GM12872 (cell line): ENCODE data around the gene VPS13D.

Source experiments
- TF ChIP-seq, protein P1 (sequence below): IDR thresholded peaks from 3 replicates; pipeline ENCODE4 v1.5.1; 2011; ENCODE audit warnings: low read depth, mild to moderate bottlenecking, low read length, moderate library complexity; ENCODE audit not compliant: insufficient read depth

Gene VPS13D

DNA sequence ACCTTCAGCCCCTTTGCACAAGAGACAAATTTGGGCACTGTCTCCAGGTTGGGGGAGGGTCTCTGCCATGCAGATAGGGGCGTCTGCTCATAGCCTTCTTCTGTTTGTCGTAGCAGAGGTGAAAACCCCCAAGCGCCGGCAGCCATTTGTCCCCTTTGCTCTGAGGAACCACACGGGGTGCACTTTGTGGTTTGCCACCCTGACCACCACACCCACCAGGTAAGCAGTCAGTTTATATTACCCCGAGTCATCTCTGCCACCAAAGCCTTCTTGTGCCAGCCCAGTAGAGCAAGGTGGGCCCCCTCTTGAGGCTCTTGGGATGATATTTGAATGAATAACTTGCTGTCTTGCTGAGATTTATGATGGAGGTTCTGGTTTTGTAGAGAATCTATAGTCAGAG lies 111.8 kb downstream of the VPS13D start:
- TF ChIP-seq, protein P1, sequence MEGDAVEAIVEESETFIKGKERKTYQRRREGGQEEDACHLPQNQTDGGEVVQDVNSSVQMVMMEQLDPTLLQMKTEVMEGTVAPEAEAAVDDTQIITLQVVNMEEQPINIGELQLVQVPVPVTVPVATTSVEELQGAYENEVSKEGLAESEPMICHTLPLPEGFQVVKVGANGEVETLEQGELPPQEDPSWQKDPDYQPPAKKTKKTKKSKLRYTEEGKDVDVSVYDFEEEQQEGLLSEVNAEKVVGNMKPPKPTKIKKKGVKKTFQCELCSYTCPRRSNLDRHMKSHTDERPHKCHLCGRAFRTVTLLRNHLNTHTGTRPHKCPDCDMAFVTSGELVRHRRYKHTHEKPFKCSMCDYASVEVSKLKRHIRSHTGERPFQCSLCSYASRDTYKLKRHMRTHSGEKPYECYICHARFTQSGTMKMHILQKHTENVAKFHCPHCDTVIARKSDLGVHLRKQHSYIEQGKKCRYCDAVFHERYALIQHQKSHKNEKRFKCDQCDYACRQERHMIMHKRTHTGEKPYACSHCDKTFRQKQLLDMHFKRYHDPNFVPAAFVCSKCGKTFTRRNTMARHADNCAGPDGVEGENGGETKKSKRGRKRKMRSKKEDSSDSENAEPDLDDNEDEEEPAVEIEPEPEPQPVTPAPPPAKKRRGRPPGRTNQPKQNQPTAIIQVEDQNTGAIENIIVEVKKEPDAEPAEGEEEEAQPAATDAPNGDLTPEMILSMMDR, result no peak

DNA sequence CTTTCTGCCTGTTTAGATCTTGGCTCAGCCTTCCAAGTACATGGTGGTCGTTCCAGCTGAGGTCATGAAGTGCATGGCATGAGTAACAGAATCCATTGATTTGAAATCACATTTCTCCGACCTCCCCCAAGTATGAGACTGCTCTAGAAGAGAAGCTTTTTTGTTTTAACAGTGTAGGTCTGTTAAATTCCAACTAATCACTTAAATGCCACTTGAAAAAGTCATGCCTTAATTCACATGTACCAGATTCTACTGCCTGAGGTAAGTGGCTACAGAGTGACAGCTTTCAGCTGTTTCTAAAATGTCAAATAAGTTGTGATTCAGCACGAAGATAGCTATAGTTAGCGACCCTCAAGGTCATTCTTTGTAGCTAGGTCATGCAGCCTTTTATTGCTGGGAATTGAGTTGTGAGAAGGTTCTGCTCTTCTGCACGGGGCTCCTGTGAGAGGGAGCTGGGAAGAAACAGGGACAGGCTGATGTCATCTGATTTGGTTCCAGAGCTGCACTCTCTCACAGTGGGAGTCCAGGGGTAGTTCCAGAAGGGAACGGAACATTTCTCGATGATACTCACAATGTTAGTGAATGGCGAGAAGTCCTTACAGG lies 112.7 kb downstream of the VPS13D start:
- TF ChIP-seq, protein P1, result no peak

DNA sequence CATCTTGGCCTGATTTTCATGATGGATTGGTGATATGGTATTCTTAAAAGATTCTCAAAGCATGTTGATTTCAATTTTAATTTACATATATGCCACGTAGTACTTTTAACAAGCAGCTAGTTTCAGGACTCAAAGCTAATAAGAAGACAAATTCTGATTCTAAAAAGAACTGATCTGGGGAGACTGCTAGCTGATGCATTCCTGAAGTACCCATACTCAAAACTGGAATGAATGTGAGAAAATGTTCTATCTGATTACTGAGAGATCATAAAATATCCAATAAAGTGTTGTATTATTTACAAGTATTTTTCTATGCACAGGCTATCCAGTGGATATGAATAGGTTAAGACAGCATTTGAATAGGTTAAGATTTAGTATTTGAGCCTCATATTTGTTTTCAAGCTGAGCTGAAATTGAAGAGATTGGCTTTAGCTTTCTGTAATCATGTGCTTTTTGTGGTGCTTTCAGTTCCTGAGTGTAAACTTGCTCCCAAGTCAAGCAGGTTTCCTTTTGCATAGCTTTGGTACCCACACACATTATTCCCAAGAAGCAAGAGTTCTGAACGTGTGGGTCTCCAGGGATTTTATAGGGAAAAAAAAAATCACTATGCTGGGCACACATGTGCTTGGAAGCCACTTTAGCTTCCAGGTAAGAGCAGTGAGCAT lies 114.1 kb downstream of the VPS13D start:
- TF ChIP-seq, protein P1, result no peak

DNA sequence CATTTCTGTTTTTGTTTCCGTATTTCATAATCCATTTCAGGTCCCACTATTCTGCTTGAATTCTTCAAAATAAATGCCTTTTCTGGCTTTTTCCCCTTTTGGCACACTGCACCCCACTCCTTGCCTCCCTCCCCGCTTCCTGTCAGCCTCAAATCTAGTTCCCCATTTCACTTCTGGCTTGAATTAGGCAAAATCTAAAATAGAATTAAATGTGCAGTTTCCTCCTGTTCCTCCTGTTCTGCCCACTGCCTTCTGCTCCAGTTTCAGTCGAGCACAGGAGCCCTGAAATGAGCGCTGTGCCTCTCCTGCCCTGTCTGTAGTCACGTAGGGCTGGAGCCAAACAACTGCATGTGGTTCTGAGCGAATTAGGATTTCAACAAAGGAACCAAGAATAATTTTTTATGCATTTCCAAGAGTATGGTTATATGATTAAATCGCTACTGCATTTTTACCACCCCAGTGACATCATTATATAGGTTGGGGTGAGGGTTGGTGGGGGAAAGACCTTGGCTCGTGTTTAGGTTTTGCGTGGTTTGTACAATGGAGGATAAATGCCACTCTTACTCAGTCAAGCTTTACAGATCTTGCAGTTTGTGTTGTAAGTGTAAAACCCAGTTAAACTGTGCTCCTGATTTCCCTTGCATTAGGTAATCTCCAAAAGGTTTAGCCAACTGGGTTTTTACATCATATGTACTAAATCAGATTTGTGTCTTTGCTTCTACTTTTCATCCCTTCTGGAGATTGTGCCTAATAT lies 114.9 kb downstream of the VPS13D start:
- TF ChIP-seq, protein P1, result no peak

DNA sequence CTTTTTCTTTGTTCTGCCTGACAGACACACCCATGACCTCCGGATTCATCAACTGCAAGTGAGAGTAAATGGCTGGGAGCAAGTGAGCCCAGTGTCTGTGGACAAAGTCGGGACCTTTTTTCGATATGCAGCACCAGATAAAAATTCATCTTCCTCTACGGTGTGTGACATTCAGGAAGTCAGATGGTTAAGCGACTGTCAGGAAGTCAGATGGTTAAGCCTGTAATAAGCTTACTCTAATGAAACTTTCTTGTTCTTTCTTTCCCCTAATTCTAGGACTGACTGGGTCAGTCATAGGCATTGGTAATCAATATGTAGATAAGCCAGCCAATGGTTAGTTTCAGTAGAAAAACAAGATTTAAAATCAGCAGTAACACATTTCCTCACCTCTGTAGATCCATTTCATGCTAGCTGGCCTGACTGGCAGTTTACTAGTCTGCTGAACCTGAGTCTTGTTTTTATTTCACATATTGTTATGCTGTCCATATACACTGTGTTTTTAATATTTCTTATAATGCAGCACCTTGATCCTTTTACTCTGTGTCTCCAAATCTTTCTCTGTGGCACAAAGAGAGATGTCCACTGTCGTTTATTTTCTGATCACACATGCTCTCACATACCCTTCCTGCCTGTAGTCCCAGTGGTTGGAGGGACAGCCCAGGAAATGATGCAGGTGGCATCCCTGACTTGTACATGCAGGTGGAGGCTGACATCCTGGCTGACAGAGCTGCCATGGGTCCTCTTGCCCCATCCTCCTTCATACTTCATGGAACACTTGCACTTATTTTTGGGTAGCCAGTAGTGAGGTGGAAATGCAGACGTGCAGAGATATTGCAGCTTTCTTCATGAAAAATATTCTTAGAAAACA lies 115.8 kb downstream of the VPS13D start:
- TF ChIP-seq, protein P1, result no peak

DNA sequence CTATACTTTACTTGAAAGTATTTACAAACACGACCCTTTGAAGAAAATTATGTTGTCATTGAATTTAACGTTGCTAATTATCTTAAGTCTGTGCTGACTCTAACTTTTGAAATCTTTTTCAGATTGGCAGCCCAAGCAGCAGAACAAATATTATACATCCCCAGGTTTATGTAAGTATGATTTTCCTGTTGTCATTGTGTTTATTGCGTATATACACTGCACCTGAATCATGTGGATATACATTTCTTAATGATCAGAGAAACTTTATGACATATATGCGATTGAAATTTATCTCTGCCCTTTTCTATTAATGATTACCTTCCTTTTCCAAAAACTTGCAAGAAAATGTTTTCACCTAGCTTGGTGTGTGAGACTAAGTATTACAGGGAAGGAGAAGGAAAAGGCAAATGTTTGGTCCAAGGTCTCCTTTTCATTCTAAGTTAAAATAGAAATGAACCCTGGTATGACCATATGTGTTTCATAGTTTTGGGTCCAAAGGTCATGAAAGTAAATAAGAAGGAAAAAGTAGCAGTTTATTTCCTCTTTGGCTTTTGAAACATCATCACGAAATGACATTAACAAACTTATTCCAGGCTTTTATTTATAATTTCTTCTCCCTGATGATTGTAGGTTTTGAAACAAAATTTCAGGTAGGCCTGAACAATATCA lies 116.8 kb downstream of the VPS13D start:
- TF ChIP-seq, protein P1, result no peak
